ENCODE results near the gene CEP112. TPM values are rescaled to one million over a fixed set of nuclear protein-coding genes. Genes with fewer than 3 reads are reported as not detected.

Gene CEP112
- total and polyA plus RNA-seq, 7 donors: 4.5 to 19.4 (median 9.7) TPM

DNA sequence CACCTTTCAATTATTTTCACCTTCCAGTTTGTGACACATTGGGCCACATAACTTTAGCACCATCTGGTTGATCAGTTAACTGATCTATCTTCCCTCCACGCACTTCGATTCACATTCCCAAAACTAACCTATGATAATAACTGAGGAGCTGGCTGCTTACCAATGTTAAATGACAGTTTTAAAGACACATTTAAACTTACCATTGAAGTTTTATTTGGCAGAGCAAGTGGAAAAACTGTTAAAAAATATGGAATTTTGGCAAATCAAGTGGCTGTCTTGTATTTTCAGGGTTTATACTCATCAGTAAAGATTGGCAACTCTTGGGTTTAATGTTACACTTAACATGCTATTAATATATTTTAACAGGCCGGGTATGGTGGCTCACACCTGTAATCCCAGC is 42.7 kb upstream of the CEP112 start:
- no peaks in the 10 kb centered on the region for H3K4me1 ChIP-seq
- H3K27ac ChIP-seq: no peak overlapping the region
- intact Hi-C loops (cut with DNase I): no loop called here
- H3K9me3 ChIP-seq: no peaks in the 10 kb centered on the region
- 80 to 83% (median 80%) methylated on average over 3 of the region's 3 CpGs for WGBS, 3 donors
- H3K36me3 ChIP-seq (ENCODE audit: insufficient read depth in 1 of 2, low read depth in 1 of 2): no peaks in the 10 kb centered on the region
- DNase-seq: no peak
- no peak for ATAC-seq
- H3K4me3 ChIP-seq: no peak overlapping the region
- H3K27me3 ChIP-seq (ENCODE audit: insufficient read depth in 3 of 3, low read length in 2 of 3): no peaks in the 10 kb centered on the region
- TF ChIP-seq CTCF (IDR thresholded peaks at IDR 0.05): no peak

- H3K4me1 ChIP-seq: no peaks in the 10 kb centered on the region
- no peak overlapping the region for H3K4me3 ChIP-seq
- H3K27me3 ChIP-seq (ENCODE audit: insufficient read depth in 3 of 3, low read length in 2 of 3): no peaks in the 10 kb centered on the region
- intact Hi-C loops (cut with DNase I): no loop called here
- no peak for DNase-seq
- 74 to 80% (median 75%) methylated on average over 8 of the region's 8 CpGs for WGBS, 3 donors
- no peaks in the 10 kb centered on the region for H3K36me3 ChIP-seq (ENCODE audit: insufficient read depth in 1 of 2, low read depth in 1 of 2)
- no peaks in the 10 kb centered on the region for H3K9me3 ChIP-seq
- no peak for TF ChIP-seq CTCF (IDR thresholded peaks at IDR 0.05)
- no peak overlapping the region for H3K27ac ChIP-seq
- ATAC-seq: no peak
Observed at GRCh38 chr17:66233023-66233753, 41.3 kb upstream of the CEP112 start.

DNA sequence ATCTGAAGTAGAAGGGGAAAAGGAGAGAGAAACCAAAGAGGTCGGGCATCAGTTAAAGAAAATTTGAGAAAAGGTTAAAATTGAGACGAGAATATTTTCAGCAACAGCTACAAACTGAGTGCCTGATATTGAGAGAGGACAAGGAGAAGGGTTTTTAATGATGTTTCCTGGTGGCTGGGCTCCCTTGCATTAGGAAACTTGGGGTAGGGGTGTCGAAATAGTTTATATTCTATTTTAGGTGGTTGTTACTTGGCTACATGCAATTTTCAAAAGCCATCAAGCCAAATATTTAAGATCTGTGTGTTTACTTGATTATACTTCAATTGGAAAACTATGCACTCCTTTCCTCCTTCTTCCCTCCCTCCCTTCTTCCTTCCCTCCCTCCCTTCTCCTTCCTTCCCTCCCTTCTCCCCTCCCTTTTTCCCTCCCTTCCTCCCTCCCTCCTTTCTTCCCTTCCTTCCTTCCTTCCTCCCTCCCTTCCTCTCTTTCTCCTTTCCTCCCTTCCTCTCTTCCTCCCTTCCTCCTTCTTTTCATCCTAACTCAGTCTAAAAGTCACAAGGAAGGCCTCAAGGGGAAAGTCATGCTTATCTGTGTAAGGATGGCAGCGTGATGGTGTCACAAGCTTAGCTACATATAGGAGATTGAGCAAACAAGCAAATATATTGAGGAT is 39.1 kb upstream of the CEP112 start:
- H3K4me1 ChIP-seq: no peaks in the 10 kb centered on the region
- H3K9me3 ChIP-seq: no peaks in the 10 kb centered on the region
- TF ChIP-seq CTCF (IDR thresholded peaks at IDR 0.05): no peak
- ATAC-seq (no peak), DNase-seq (no peak)
- H3K27ac ChIP-seq: no peak overlapping the region
- no peaks in the 10 kb centered on the region for H3K27me3 ChIP-seq (ENCODE audit: insufficient read depth in 3 of 3, low read length in 2 of 3)
- no peak overlapping the region for H3K4me3 ChIP-seq
- intact Hi-C loops (cut with DNase I): no loop called here
- no peaks in the 10 kb centered on the region for H3K36me3 ChIP-seq (ENCODE audit: insufficient read depth in 1 of 2, low read depth in 1 of 2)
- 71 to 83% (median 77%) methylated on average over 4 of the region's 4 CpGs for WGBS, 3 donors

GRCh38 chr17:66229783-66230538 is 38.0 kb upstream of the CEP112 start:
- Histone ChIP-seq H3K27ac (no peak overlapping the region), H3K4me3 (no peak overlapping the region), H3K36me3 (ENCODE audit: insufficient read depth in 1 of 2, low read depth in 1 of 2) (no peaks in the 10 kb centered on the region), H3K9me3 (no peaks in the 10 kb centered on the region), H3K27me3 (ENCODE audit: insufficient read depth in 3 of 3, low read length in 2 of 3) (no peaks in the 10 kb centered on the region), H3K4me1 (no peaks in the 10 kb centered on the region)
- intact Hi-C loops (cut with DNase I): no loop called here
- DNase-seq (no peak), ATAC-seq (no peak)
- no peak for TF ChIP-seq CTCF (IDR thresholded peaks at IDR 0.05)
- 82 to 84% (median 83%) methylated on average over 4 of the region's 4 CpGs for WGBS, 3 donors
